Astrocyte of the hippocampus (primary cell): Measurements from ENCODE around the gene RELCH.

ENCODE experiments used
- DNase-seq: peaks from one replicate; pipeline ENCODE4 v3.0.0; 2011; ENCODE audit warnings: low read depth, low spot score

RELCH gene

GRCh38 chr18:62189208-62189607 lies 2.2 kb downstream of the RELCH start:
- no peak for DNase-seq

GRCh38 chr18:62196079-62196478 lies 9.0 kb downstream of the RELCH start:
- DNase-seq = no peak

- no peak for DNase-seq
Observed at GRCh38 chr18:62196980-62197379, 9.9 kb downstream of the RELCH start.

- no peak for DNase-seq
Observed at GRCh38 chr18:62198259-62198658, 11.2 kb downstream of the RELCH start.

- no peak for DNase-seq
Observed at GRCh38 chr18:62199629-62200028, 12.6 kb downstream of the RELCH start.

GRCh38 chr18:62200121-62200914 lies 13.3 kb downstream of the RELCH start:
- peak; percentile 7 for DNase-seq

- no peak for DNase-seq
Observed at GRCh38 chr18:62201870-62202269, 14.8 kb downstream of the RELCH start.

GRCh38 chr18:62205824-62206223 lies 18.8 kb downstream of the RELCH start:
- DNase-seq = no peak

- DNase-seq = no peak
Observed at GRCh38 chr18:62206593-62206992, 19.5 kb downstream of the RELCH start.

- DNase-seq = no peak
Observed at GRCh38 chr18:62209046-62209445, 22.0 kb downstream of the RELCH start.

GRCh38 chr18:62210138-62210537 lies 23.1 kb downstream of the RELCH start:
- no peak for DNase-seq

- no peak for DNase-seq
Observed at GRCh38 chr18:62211325-62211828, 24.3 kb downstream of the RELCH start.

- no peak for DNase-seq
Observed at GRCh38 chr18:62214790-62215189, 27.7 kb downstream of the RELCH start.

GRCh38 chr18:62224229-62224628 lies 37.2 kb downstream of the RELCH start:
- no peak for DNase-seq

- no peak for DNase-seq
Observed at GRCh38 chr18:62226047-62226446, 39.0 kb downstream of the RELCH start.

- DNase-seq = no peak
Observed at GRCh38 chr18:62236252-62236651, 49.2 kb downstream of the RELCH start.

GRCh38 chr18:62239475-62239874 lies 52.4 kb downstream of the RELCH start:
- no peak for DNase-seq

- no peak for DNase-seq
Observed at GRCh38 chr18:62242955-62243354, 55.9 kb downstream of the RELCH start.

GRCh38 chr18:62245177-62245576 lies 58.1 kb downstream of the RELCH start:
- no peak for DNase-seq

- no peak for DNase-seq
Observed at GRCh38 chr18:62245699-62246098, 58.6 kb downstream of the RELCH start.

GRCh38 chr18:62248313-62248712 lies 61.3 kb downstream of the RELCH start:
- DNase-seq = no peak

GRCh38 chr18:62249478-62250097 lies 62.5 kb downstream of the RELCH start:
- DNase-seq = peak; percentile 83

GRCh38 chr18:62250475-62250874 lies 63.4 kb downstream of the RELCH start:
- no peak for DNase-seq
